ENCODE measurements around the gene KCNN4. TPM values are rescaled to one million over a fixed set of nuclear protein-coding genes. Genes with fewer than 3 reads are reported as not detected.

The KCNN4 gene
- total and polyA plus RNA-seq, 4 donors = 0.14 to 30.3 (median 0.51) TPM

DNA sequence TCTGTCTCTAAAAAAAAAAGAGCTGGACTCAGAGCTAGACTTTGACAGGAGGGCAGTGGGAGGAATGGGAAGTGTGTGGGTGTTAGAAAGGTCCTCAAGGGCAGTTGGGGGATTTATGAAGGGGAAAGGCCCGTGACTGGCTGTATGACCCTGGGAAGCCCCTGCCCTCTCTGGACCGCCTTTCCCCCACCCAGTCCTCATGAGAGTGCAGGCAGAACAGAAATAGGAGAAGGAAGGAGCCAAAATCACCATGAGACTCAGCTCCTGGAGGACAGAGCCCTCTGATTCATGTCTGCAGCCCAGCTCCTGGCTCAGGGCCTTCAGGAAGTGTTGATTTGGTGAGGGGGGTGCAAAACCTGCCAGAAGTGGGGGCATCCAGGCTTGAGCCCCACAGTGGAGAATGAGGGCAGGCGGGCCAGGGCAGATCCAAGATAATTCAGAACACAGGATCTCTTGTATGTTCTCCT, 17.3 kb downstream of the KCNN4 start:
- H3K27me3 ChIP-seq (ENCODE audit: control insufficient read depth in 4 of 4, insufficient read depth in 4 of 4, low read length in 3 of 4) = no peaks in the 10 kb centered on the region
- H3K4me1 ChIP-seq (ENCODE audit: control insufficient read depth in 4 of 4, insufficient read depth in 4 of 4, low read length in 3 of 4) = no peaks in the 10 kb centered on the region
- no peaks in the 10 kb centered on the region for H3K9me3 ChIP-seq (ENCODE audit: control insufficient read depth in 4 of 4, low read length in 3 of 4)
- TF ChIP-seq JUND (IDR thresholded peaks at IDR 0.05) (no peak), RAD21 (IDR thresholded peaks at IDR 0.05) (no peak), SP1 (IDR thresholded peaks at IDR 0.05) (no peak), HNF4A (conservative IDR thresholded peaks at IDR 0.05) (no peak), NR2F2 (IDR thresholded peaks at IDR 0.05) (no peak), YY1 (IDR thresholded peaks at IDR 0.05) (no peak), TAF1 (conservative IDR thresholded peaks at IDR 0.05) (no peak)
- TF ChIP-seq, protein P1, sequence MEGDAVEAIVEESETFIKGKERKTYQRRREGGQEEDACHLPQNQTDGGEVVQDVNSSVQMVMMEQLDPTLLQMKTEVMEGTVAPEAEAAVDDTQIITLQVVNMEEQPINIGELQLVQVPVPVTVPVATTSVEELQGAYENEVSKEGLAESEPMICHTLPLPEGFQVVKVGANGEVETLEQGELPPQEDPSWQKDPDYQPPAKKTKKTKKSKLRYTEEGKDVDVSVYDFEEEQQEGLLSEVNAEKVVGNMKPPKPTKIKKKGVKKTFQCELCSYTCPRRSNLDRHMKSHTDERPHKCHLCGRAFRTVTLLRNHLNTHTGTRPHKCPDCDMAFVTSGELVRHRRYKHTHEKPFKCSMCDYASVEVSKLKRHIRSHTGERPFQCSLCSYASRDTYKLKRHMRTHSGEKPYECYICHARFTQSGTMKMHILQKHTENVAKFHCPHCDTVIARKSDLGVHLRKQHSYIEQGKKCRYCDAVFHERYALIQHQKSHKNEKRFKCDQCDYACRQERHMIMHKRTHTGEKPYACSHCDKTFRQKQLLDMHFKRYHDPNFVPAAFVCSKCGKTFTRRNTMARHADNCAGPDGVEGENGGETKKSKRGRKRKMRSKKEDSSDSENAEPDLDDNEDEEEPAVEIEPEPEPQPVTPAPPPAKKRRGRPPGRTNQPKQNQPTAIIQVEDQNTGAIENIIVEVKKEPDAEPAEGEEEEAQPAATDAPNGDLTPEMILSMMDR (IDR thresholded peaks at IDR 0.05; ENCODE audit: low read depth, low read length, missing input control) = no peak
- TF ChIP-seq, protein P2, sequence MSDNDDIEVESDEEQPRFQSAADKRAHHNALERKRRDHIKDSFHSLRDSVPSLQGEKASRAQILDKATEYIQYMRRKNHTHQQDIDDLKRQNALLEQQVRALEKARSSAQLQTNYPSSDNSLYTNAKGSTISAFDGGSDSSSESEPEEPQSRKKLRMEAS (IDR thresholded peaks at IDR 0.05) = no peak
- H3K36me3 ChIP-seq (ENCODE audit: control insufficient read depth in 4 of 4, insufficient read depth in 3 of 4, low read depth in 1 of 4, low read length in 3 of 4) = no peaks in the 10 kb centered on the region
- no peak for DNase-seq (ENCODE audit: low spot score)
- WGBS = 59% methylated on average over 3 of the region's 3 CpGs
- no peak overlapping the region for H3K4me3 ChIP-seq (ENCODE audit: low read depth in 1 of 3, low read length in 3 of 3)
- no peak overlapping the region for H3K9ac ChIP-seq (ENCODE audit: low read depth in 1 of 2, low read length in 2 of 2)
- no peak overlapping the region for H3K27ac ChIP-seq (ENCODE audit: low read depth in 1 of 2, low read length in 2 of 2)

DNA sequence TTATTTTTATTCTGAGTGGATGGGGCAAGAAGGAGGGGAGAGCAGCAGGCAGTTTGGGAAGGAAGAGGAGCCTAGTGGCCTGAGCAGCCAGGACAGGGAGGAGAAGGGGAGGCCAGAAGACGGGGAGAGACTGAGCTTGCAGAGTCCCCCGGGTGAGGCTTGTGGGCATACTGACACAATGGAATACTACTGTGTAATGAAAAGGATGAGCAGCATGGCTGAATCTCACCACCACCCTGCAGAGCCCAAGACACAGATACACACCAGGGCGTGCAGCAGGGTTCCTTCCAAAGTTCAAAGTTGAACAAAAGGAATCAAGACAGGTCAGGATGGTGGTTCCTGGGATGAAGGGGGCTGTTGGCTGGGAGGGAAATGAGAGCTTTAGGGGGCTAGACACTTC, 18.0 kb downstream of the KCNN4 start:
- Histone ChIP-seq H3K9me3 (ENCODE audit: control insufficient read depth in 4 of 4, low read length in 3 of 4) (no peaks in the 10 kb centered on the region), H3K9ac (ENCODE audit: low read depth in 1 of 2, low read length in 2 of 2) (no peak overlapping the region), H3K27ac (ENCODE audit: low read depth in 1 of 2, low read length in 2 of 2) (no peak overlapping the region), H3K27me3 (ENCODE audit: control insufficient read depth in 4 of 4, insufficient read depth in 4 of 4, low read length in 3 of 4) (no peaks in the 10 kb centered on the region), H3K36me3 (ENCODE audit: control insufficient read depth in 4 of 4, insufficient read depth in 3 of 4, low read depth in 1 of 4, low read length in 3 of 4) (no peaks in the 10 kb centered on the region), H3K4me3 (ENCODE audit: low read depth in 1 of 3, low read length in 3 of 3) (no peak overlapping the region), H3K4me1 (ENCODE audit: control insufficient read depth in 4 of 4, insufficient read depth in 4 of 4, low read length in 3 of 4) (no peaks in the 10 kb centered on the region)
- no peak for DNase-seq (ENCODE audit: low spot score)
- TF ChIP-seq FOXA1 (IDR thresholded peaks at IDR 0.05) = no peak
- TF ChIP-seq, protein P3, sequence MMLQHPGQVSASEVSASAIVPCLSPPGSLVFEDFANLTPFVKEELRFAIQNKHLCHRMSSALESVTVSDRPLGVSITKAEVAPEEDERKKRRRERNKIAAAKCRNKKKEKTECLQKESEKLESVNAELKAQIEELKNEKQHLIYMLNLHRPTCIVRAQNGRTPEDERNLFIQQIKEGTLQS (IDR thresholded peaks at IDR 0.05) = no peak
- TF ChIP-seq EGR1 (IDR thresholded peaks at IDR 0.05; ENCODE audit: low read depth in 2 of 2) = no peak
- whole genome bisulfite sequencing = 80% methylated on average over 3 of the region's 3 CpGs

DNA sequence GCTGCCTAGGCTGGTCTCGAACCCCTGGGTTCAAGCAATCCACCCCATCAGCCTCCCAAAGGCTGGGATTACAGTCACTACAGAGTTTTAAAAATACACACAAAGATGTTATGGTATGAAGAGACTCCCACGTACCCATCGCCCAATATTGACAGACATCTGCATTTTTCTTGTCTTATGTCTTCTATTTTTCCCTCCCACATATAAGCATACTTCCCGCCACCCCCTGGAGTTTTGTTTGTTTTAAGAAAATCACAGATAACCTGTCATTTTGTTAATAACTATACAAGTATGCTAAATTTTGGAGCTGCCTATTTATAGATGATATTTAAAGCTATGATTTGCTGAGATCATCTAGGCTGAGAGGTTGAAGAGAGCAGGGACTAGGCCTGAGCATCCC, 19.8 kb downstream of the KCNN4 start:
- no peak for DNase-seq (ENCODE audit: low spot score)
- Histone ChIP-seq H3K9ac (ENCODE audit: low read depth in 1 of 2, low read length in 2 of 2) (no peak overlapping the region), H3K36me3 (ENCODE audit: control insufficient read depth in 4 of 4, insufficient read depth in 3 of 4, low read depth in 1 of 4, low read length in 3 of 4) (no peaks in the 10 kb centered on the region), H3K4me1 (ENCODE audit: control insufficient read depth in 4 of 4, insufficient read depth in 4 of 4, low read length in 3 of 4) (no peaks in the 10 kb centered on the region), H3K27ac (ENCODE audit: low read depth in 1 of 2, low read length in 2 of 2) (no peak overlapping the region), H3K27me3 (ENCODE audit: control insufficient read depth in 4 of 4, insufficient read depth in 4 of 4, low read length in 3 of 4) (no peaks in the 10 kb centered on the region), H3K4me3 (ENCODE audit: low read depth in 1 of 3, low read length in 3 of 3) (no peak overlapping the region), H3K9me3 (ENCODE audit: control insufficient read depth in 4 of 4, low read length in 3 of 4) (no peaks in the 10 kb centered on the region)
- 94% methylated on average over 4 of the region's 4 CpGs for WGBS
- TF ChIP-seq HNF4G (IDR thresholded peaks at IDR 0.05) = no peak
- no peak for TF ChIP-seq GABPA (IDR thresholded peaks at IDR 0.05 in 1 of 2, conservative IDR thresholded peaks at IDR 0.05 in 1 of 2)
- TF ChIP-seq NR2F2 (IDR thresholded peaks at IDR 0.05) = no peak
- TF ChIP-seq, protein P4, sequence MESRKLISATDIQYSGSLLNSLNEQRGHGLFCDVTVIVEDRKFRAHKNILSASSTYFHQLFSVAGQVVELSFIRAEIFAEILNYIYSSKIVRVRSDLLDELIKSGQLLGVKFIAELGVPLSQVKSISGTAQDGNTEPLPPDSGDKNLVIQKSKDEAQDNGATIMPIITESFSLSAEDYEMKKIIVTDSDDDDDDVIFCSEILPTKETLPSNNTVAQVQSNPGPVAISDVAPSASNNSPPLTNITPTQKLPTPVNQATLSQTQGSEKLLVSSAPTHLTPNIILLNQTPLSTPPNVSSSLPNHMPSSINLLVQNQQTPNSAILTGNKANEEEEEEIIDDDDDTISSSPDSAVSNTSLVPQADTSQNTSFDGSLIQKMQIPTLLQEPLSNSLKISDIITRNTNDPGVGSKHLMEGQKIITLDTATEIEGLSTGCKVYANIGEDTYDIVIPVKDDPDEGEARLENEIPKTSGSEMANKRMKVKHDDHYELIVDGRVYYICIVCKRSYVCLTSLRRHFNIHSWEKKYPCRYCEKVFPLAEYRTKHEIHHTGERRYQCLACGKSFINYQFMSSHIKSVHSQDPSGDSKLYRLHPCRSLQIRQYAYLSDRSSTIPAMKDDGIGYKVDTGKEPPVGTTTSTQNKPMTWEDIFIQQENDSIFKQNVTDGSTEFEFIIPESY (IDR thresholded peaks at IDR 0.05) = no peak
- TF ChIP-seq JUND (IDR thresholded peaks at IDR 0.05) = no peak
- no peak for TF ChIP-seq RXRA (IDR thresholded peaks at IDR 0.05)
- no peak for TF ChIP-seq TAF1 (conservative IDR thresholded peaks at IDR 0.05)
- no peak for TF ChIP-seq FOXA2 (IDR thresholded peaks at IDR 0.05)
- TF ChIP-seq RAD21 (IDR thresholded peaks at IDR 0.05) = no peak
- no peak for TF ChIP-seq YY1 (IDR thresholded peaks at IDR 0.05)
- TF ChIP-seq, protein P5, sequence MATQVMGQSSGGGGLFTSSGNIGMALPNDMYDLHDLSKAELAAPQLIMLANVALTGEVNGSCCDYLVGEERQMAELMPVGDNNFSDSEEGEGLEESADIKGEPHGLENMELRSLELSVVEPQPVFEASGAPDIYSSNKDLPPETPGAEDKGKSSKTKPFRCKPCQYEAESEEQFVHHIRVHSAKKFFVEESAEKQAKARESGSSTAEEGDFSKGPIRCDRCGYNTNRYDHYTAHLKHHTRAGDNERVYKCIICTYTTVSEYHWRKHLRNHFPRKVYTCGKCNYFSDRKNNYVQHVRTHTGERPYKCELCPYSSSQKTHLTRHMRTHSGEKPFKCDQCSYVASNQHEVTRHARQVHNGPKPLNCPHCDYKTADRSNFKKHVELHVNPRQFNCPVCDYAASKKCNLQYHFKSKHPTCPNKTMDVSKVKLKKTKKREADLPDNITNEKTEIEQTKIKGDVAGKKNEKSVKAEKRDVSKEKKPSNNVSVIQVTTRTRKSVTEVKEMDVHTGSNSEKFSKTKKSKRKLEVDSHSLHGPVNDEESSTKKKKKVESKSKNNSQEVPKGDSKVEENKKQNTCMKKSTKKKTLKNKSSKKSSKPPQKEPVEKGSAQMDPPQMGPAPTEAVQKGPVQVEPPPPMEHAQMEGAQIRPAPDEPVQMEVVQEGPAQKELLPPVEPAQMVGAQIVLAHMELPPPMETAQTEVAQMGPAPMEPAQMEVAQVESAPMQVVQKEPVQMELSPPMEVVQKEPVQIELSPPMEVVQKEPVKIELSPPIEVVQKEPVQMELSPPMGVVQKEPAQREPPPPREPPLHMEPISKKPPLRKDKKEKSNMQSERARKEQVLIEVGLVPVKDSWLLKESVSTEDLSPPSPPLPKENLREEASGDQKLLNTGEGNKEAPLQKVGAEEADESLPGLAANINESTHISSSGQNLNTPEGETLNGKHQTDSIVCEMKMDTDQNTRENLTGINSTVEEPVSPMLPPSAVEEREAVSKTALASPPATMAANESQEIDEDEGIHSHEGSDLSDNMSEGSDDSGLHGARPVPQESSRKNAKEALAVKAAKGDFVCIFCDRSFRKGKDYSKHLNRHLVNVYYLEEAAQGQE (IDR thresholded peaks at IDR 0.05) = no peak
- no peak for TF ChIP-seq FOXA1 (IDR thresholded peaks at IDR 0.05)
- TF ChIP-seq, protein P2 (IDR thresholded peaks at IDR 0.05) = no peak
- TF ChIP-seq, protein P1 (IDR thresholded peaks at IDR 0.05; ENCODE audit: low read depth, low read length, missing input control) = no peak
- no peak for TF ChIP-seq HNF4A (conservative IDR thresholded peaks at IDR 0.05)

Data from liver (tissue), 9 donors.